T47D (cell line): ENCODE data around the gene TTF2.
A peak's percentile ranks its signal among the peaks of the same experiment; 100 is the strongest.

Experiments
- DNase-seq, 2 experiments: peaks; one replicate each; pipeline versions ENCODE4 v3.0.0 to v3.0.0-alpha.2; 2011 to 2012; ENCODE audit warnings: low read depth in 1 of 2, low spot score in 1 of 2
- JUND ChIP-seq: IDR thresholded peaks from 2 replicates; pipeline ENCODE4 v1.6.1; 2012; ENCODE audit warnings: low read depth
- in situ Hi-C: cut with HindIII; loops from 2 replicates; pipeline ENCODE4 v1.10.0; 2016; ENCODE audit warnings: low sequenced_read_pairs, low pct_unique_long_range_greater_than_20kb

TTF2 gene

DNA sequence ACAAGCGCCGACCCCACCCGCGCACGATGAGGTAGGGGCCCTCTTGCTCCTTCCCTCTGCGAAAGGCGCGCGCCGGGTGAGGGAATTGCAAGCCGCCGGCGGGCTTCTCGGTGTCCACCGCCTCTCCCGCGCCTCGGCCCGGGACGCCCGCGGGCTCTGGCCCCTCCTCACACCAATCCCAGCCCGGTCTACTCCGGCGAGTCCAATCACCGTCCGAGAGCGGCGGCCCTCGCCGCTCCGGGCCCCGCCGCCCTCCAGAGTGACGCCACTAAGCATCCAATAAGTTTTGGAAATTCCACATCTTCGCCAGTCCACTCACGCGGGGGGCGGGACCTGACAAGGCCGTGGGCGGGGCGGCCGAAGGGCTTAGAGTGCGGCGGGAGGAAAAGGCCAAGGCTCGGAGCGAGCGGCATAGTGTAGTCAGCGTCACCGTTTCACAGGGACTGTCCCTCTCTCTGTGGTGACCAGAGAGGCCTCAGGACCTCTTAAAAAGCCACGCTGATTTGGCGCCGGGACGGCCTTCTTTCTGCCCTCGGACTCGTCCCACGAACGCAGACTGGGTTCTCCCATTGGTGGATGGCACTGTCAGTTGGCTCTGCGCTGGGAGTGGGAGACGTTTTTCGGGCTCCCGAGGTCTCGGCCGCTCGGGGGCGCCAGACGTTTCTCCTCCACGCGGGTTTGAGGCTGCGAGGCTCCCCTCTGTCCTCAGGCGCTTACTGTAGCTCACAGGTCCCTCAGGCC lies 61.6 kb downstream of the TTF2 start, which contains the start of gene TRIM45:
Gene TRIM45, minus strand, starts transcription at position 161 of the 741 bp plus-strand sequence. CDS start 548 bp downstream, outside the sequence.
- in situ Hi-C loops, result no loop called here
- TF ChIP-seq JUND, result no peak
- peak; percentile 76 to 96 for DNase-seq

- in situ Hi-C loops, result no loop called here
- TF ChIP-seq JUND, result no peak
- peak in 1 of 2 experiments; percentile 56 for DNase-seq
These were observed 62.4 kb downstream of the TTF2 start for GRCh38 chr1:117122330-117123025.

DNA sequence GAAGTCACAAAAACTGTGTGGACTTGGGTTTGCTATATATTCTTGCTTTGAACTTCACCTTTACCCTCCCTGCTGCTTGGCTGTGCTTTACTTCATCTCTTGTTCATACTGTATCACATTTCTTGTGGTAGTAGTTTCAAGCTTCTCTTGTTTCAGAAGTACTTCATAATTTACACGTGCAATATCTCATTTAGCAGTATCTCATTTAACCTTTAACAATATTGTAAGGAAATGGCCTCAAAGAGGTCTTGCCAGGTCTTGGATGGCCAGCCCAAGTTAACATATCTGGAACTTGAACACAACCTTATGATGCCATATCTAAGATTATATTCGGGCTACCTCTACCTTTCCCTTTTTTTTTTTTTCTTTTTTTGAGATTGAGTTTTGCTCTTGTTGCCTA lies 63.1 kb downstream of the TTF2 start:
- no peak for DNase-seq
- no peak for TF ChIP-seq JUND
- in situ Hi-C loops, result no loop called here

DNA sequence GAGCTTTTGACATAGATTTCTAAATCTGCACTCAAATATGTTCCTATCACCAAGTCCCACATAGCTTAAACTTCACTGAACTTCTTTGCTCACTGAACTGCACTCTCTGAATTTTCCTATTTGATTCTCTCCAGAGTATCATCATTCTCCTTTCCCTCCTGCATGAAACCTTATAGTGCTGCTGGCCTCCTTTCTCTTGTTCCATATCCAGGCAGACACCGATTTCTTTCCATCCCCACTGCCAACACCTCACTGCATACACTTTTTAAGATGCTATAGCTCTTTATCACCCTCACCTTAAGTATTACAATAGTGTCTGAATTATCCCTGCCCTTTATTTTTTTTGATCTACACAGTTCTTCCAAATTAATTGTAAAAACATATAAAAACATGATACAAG lies 64.5 kb downstream of the TTF2 start:
- no peak for DNase-seq

GRCh38 chr1:117127795-117128194 lies 67.7 kb downstream of the TTF2 start:
- peak in 1 of 2 experiments; percentile 35 for DNase-seq
- in situ Hi-C loops, result no loop called here
- no peak for TF ChIP-seq JUND

More for the DNA sequence above, 64.5 kb downstream of the TTF2 start:
- in situ Hi-C loops, result no loop called here
- TF ChIP-seq JUND, result no peak

DNA sequence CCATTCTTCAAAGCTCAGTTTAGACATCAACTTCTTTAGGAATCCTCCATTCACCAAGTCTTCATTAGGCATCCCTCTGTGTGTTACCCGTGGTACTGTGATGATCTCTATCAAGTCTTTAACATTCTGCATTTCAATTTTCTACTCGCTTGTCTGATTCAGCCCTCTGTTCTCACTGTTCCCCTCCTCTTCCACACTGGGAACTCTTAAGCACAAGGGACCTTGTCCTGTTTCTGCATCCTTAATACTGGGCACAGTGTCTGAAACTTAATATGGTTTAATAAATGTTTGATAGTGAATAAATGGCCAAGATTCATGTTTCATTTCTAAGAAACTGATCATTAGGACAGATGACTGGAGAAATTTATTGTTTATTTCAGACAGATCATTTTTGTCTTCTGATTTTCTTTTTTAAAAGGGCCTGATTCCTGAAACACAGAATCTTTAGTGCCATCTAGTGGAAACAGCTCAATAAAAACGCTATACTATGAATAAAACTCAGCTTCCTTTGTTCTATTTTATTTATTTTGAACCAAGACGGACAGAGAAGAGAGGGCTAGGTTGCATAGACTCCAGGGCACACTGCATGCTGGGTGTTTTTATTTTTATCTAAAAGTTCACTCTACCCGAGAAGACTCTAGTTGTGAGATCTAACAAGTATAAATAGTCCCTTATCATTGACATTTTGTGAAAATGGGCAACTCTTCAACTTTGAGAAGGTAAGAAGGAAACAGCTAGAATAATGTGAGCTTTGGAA lies 68.4 kb downstream of the TTF2 start:
- DNase-seq, result peak; percentile 2 to 40
- TF ChIP-seq JUND, result no peak
- in situ Hi-C loops, result no loop called here

DNA sequence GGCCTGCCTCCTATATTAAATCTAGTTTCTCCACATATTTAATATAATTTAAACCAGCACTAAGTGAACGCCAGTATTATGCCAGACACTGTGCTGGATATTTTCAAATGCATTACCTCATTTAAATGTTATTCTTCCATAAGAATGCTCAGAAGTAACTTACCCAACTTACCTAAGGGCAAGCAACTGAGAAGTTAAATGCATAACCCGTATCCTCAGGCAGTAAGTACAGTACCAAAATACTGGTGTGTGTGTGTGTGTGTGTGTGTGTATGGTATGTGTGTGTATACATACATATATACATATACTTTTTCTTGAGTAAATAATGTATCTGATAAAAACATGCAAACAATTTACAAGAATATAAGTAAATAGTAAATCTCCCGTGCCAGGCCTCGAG lies 70.4 kb downstream of the TTF2 start:
- no peak for DNase-seq
- in situ Hi-C loops, result no loop called here
- TF ChIP-seq JUND, result no peak

DNA sequence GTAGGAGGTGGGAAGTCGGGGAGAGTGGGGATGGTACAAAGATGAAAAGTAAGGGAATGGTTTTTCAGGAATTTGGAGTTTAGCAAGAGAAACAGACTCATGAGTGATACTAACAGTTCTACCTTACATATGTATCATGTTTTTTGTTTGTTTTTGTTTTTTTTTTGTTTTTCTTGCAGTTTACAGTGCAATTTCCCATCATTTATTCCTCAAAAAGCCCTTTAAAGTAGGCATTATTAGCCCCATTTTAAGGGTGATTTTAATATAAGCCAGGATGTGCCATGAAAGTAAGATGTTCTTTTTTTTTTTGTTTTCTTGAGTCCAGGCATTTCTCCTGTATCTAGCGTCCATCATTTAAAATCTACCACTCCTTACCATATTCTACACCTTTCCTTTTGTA lies 75.2 kb downstream of the TTF2 start:
- in situ Hi-C loops, result no loop called here

DNA sequence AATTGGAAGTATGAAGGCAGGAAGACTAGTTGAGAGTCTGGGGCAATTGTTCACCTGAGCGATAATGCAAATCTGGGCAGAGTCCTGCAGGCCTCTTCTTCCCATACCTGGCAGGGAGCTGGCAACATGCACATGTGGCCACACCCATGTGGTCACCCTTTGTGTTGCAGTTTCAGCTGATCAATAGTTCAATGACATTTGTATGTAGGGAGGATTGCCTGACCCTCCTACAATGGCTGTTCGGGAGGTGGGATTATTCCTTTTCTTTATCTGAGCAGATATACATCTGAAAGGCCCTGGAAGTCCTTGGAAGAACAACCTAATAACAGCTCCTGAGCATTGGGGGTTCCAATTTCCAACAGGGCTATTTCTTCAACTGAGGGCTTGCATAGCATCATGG lies 76.6 kb downstream of the TTF2 start:
- in situ Hi-C loops, result no loop called here

More for the DNA sequence above, 75.2 kb downstream of the TTF2 start:
- no peak for TF ChIP-seq JUND
- DNase-seq, result no peak

DNA sequence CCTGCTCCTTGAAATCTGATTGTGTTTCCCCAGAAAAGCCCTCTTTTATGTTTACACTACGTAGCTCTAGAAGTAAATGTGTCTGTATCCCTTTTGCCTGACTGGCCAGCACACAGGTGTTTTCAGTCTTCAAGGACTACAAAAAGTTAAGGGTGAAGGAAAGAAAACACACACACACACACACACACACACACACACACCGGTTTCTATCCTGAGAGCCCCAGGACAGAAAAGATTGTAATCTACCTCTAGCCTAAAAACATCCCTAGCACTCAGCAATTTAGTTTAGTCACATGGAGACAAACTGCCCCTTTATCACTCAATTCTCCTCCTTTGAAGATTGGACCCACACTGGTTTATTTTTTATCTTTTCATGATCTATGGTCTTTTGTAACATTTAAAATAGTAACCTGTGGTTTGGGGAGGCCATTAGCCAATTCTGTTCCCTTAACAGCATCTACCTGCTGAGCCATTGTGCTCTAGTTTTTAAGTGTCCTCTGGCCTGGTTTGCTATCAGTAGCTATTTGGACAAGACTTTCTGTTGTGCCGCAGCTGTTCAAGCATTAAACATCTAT lies 77.2 kb downstream of the TTF2 start:
- no peak for TF ChIP-seq JUND
- DNase-seq, result peak in 1 of 2 experiments; percentile 20
- in situ Hi-C loops, result no loop called here

More for the DNA sequence above, 76.6 kb downstream of the TTF2 start:
- no peak for DNase-seq
- TF ChIP-seq JUND, result no peak

DNA sequence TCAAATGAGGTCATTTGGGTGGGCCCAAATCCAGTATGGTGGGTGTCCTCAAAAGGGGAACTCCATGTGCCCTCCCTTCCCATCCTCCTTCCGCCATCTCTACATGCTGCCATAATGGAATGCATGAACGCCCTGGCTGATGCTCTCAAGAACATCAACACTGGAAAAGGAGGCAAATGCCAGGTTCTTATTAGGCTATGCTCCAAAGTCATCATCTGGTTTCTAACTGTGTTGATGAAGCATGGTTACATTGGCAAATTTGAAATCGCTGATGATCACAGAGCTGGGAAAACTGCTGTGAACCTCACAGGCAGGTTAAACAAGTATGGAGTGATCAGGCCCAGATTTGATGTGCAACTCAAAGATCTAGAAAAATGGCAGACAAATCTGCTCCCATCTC lies 78.0 kb downstream of the TTF2 start:
- no peak for DNase-seq
- in situ Hi-C loops, result no loop called here

GRCh38 chr1:117138561-117138960 lies 78.4 kb downstream of the TTF2 start:
- in situ Hi-C loops, result no loop called here
- no peak for DNase-seq

More for the DNA sequence above, 78.0 kb downstream of the TTF2 start:
- TF ChIP-seq JUND, result no peak

More at GRCh38 chr1:117138561-117138960, 78.4 kb downstream of the TTF2 start:
- no peak for TF ChIP-seq JUND
